OCI-M2 (cell line): ENCODE results near the gene MEIOB.

Source experiments
- DNase-seq: peaks from one replicate; lab custom pipeline; 2025; ENCODE audit not compliant: unreplicated experiment; lab: John Stamatoyannopoulos, UW

Gene MEIOB

DNA sequence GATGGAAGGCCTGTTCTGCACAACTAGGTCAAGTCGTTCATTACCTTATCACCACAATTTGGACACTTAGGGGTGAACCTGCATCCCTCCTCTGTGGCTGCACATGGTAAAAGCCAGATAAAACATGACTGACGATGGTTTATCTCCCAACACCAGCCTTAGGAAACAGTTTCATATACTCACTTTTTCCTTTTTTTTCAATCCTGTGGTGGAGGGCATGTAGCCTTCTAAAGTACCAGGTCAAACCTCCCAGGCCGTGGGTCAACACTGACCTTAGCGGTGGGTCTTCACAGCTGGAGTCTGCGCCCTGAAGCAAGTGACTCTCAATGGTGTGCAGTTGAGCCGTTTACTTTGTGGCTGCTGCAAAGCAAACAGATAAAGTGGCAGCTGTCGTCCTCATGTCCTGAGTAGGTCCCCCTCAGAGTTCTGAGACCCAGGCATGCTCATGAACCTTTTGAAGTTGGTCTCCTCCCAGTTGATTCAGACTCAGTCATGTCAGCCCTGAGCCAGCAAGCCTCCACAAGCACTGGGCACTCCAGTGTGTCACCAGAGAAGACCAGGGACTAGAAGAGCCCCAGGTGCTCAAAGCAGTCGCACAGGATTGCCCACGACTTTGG lies 39.0 kb downstream of the MEIOB start:
- peak; percentile 42 for DNase-seq

DNA sequence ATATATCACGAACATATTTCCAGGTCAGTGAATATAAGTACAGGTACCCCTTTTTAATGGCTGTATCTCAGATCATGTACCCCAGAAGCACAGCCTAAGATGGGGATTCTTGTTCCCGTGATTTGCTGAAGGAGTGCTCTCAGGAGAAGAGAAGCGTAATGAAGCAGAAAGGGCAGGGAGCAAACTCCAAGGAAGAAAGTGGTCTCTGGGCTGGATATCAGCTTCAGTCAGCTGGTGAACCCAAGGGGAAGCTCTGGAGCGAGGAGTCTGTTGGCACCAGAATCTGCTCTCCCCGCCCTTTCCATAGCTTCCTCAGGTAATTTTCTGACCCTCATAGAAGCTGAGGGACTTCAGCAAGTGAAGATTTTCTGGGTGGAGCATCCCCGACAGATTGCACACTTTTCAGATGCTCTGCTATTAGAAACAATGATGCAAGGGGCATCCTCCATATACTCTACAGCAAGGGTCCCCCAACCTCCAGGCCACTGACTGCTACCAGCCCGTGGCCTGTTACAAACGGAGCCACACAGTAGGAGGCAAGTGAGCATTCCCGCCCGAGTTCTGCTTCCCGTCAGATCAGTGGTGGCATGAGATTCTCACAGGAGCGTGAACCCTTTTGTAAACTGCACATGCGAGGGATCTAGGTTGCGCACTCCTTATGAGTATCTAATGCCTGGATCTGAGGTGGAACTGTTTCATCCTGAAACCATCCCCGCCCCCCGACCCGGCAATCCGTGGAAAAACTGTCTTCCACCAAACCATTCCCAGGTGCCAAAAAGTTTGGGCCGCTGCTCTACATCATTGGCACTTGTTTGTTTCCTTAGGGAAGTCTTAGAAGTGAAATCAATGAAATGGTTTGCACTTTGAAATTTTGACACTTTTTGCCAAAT lies 40.5 kb downstream of the MEIOB start:
- no peak for DNase-seq

DNA sequence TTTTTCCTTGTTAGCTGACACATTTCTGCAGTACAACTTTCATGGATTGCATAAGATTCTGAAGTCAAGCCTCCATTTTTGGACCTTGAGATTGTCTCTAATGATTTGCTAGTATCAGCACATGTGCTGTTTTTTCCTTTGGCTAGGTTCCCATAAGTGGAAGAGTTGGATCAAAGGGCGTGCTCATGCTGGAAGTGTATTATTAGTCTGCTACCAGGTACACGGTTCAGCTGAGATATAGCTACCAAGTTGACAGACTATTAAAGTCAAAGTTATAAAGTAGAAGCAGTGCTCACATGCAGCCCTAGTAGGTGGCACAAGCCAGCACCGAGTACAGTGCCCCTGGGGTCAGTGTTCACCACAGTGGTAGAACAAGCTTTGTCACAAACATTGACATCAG lies 41.8 kb downstream of the MEIOB start:
- DNase-seq: no peak

DNA sequence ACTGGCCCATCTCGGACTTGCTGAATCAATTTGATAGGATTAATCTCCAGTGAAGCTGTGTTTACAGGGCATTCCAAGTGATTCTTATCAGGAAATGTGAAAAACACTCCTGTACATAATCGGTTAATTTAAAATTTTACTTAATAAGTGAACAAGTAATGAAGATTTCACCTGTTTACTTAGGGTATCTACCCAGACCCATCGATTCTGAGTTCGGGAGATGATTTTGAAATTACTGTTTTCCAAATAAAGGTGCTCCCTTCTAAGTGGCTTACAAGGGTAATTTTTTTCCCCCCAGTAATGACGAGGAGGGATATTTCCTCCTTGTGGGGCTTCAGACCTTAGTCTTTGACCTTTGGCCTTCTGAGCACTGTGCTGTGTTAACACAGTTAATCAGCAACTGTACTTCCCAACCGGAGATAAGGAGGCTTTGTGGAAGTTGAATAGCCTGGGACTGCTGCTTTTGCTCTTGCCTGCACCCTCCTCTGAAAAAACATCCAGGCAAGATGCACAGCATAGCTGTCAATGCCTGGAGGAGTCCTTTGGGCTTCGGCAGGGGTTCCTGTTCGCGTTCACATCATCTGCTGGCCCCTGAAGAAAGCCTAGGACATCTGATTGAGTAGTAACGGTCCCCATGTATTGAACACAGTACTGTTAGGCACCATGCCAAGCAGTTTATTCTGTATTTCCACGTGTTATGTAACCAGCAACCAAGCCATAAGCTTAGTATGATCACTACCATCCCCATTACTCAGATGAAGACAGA lies 43.1 kb downstream of the MEIOB start:
- DNase-seq: no peak

DNA sequence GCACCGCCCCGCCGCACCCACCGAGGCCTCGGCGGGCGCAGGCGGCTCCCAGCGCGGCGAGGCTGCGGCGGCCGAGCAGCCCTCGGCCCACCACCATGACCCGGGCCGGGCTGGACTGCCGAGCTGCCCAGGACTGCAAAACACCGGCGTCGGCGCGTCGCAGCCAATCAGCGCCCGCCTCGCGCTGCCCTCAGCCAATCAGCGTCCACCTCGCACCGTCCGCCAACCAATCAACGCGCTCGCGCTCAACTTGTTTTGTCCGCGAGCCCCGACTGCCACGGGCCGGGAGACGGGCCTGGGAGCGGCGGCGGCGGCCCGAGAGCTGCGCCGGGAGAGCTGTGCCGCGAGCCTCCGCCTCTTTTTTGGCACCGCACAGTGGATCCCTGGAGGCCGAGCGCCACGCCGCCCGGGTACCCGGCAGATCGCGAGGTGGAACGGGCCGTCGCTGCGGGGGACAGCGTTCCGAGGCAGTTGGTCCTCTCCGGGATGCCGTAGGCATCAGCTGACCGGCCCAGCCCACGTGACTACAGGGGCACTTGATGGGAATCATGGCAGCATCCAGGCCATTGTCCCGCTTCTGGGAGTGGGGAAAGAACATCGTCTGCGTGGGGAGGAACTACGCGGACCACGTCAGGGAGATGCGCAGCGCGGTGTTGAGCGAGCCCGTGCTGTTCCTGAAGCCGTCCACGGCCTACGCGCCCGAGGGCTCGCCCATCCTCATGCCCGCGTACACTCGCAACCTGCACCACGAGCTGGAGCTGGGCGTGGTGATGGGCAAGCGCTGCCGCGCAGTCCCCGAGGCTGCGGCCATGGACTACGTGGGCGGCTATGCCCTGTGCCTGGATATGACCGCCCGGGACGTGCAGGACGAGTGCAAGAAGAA lies 45.0 kb downstream of the MEIOB start, which contains the start of the genes FAHD1 and HAGH:
Gene FAHD1, plus strand, starts transcription at position 516 of the 883 bp plus-strand sequence. Its CDS starts 33 bp downstream, at position 549.
Gene HAGH, minus strand, starts transcription at position 135 of the 883 bp plus-strand sequence. Its CDS starts 38 bp downstream, at position 97.
- DNase-seq: peak; percentile 61

DNA sequence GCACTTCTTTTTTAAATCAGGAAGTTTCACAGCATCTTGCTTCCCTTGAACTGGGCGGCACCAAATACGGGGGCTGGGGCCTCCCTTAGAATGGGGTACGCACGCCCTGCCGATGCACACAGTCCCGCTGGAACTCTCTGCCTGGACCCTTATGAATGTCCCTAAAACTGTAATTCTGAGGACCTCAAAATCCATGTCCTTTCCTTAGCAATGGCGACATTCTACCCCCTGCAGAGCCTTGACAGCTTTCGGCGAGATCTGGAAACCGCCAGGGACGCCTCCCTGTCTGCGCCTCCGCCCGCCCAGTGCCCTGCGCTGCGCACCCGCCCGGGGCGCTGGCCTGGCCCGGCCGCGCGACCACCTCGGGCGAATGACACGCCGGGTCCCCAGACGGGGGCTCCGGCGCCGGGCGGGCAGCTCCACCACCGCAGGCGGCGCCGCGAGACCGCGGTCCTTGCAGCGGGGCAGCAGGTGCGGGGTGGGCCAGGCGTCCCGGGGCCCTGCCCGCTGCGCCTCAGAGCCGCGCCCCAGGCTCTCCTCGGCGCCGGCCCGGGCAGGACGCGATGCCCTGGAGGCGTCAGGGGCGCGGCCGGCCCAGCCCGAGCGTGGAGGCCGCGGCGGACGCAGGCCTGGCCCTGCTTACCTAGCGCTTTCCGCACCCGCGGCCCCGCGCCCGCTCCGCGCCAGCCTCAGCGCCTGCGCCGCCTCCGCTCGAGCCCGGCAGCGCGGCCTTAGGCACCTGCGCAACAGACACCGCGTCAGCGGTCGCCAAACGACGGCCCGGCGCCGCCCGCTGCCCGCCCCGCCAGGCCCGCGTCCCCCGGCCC lies 45.9 kb downstream of the MEIOB start:
- DNase-seq: no peak

DNA sequence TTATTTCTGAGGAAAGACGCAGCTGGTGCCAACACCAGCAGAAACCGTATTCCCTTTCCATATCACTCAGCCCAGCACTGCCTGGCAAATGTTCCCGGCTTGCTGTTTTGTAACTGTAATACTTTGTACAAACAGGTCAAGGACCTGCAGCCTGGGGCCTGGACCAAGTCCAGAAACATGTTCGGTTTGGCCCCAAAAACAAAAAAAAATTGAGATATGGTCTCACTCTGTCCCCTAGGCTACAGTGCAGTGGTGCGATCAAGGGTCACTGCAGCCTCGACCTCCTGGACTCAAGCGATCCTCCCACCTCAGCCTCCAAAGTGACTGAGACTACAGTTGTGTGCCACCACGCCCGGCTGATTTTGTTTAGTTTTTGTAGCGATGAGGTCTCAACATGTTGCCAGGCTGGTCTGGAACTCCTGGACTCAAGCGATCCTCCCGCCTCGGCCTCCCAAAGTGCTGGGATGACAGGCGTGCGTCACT lies 46.5 kb downstream of the MEIOB start:
- DNase-seq: no peak

DNA sequence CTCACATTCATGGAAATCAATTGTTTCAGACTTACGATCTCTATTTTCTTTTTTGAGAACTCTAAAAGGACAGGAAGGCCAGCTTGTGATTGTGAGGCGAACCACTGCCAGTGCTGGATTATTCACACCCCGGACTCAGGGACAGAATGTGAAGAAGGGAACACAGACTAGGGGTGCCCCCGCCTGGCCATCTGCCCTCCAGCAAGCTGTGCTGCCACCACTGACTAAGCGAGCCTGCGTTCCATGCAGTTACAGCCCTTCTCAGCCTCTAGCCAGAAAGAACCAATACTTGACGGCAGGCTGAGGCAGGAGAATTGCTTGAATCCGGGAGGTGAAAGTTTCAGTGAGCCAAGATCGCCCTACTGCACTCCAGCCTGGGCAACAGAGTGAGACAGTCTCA lies 48.1 kb downstream of the MEIOB start:
- DNase-seq: no peak

DNA sequence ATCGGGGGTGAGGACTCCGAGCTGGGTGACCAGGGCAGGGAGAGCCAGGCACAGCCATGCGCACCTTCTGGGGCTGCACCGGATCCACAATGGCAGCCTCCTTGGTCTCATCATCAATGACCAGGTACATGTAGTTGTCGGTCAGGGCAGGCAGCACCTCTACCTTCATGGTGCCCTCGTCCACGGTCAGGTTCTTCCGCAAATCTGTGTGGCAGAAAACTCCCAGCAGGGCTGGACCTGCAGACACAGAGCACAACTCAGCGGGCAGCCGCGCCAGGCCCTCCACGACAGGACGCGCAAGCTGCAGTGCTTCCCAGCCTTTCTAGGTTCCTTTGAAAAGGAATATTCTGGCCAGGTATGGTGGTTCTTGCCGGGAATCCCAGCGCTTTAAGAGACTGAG lies 49.2 kb downstream of the MEIOB start:
- DNase-seq: no peak

DNA sequence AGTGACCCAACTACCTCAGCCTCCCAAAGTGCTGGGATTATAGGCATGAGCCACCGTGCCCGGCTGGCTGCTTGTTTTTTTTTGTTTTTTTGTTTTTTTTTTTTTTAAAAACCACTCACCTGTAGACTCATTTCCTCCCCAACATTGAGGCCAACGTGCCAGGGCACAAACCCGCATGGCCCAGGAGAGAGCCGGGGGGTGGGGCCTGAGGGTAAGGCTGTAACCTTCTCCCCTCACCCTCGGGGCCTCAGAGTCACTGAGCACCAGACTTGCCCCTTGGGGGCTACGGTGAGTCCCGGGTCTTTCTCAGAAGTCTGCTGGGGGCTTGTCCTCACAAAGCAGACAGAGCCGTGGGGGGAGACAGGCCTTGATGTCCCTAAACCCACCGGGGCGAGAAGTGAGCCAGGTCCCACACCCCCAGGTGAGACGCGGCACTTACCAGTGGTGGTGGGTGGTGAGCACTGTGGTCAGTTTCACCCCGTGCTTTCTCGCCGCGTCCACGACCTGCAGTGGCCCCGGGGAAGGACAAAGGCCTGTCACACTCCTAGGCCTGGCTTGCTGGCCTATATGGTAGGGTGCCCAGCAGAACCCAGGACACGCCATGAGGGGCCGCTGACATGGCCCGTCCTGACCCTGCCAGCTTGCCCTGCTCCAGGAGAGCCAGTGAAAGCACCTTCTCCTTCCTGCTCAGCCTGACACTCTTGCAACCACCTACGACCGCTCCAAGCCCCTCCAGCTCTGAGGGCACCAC lies 49.9 kb downstream of the MEIOB start:
- DNase-seq: no peak

DNA sequence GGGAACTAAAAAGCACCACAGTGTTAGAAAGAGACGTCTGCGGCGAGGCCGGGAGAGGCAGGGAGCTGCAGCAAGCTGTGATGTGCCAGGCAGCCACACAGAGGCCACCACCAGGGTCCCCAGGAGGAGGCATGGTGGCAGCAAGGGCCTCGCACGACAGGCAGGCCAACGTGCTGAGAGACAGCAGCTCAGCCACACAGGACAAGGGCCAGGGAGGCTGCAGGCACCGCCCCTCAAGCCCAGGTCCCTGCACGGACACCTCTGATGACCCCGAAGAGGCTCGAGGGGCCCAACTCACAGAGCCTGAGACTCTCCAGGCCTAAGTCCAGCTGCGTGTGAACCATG lies 51.0 kb downstream of the MEIOB start:
- no peak for DNase-seq

DNA sequence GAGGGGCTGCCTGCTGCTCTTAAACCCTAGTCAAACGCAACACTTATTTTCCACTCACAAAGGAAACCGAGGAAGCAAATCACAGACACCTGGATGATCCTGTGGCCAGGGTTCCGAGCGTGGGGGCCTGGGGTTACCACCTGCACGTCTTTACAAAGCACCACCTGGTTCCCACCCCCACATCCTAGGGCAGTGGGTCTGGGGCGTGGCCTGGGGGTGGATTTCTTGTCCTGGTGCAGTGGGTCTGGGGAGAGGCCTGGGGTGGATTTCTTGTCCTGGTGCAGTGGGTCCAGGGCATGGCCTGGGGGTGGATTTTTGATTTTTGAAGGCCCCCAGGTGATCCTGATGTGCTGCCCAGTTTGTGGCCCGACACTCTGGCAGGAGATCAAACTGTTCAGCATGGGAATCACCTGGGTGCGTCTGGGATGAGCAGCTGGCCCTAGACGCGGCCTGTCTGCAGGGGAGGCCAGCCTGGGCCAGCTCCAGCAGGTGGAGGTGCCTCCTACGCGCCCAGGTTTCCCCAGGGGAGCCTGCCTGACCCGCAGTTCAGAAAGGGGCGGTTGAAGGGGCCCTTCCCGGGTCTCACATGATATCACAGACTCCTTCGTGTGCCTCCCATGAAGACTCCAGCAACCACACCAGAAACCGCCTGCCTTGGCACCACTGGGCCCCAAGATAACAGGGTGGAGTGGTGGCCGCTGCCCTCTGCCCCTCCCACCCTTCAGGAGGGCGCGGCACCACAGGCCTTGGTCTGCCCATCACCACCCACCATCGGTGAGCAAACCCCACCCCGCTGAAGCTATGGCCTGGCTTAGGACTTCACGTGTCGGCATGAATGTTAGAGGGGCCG lies 51.6 kb downstream of the MEIOB start:
- DNase-seq: no peak

DNA sequence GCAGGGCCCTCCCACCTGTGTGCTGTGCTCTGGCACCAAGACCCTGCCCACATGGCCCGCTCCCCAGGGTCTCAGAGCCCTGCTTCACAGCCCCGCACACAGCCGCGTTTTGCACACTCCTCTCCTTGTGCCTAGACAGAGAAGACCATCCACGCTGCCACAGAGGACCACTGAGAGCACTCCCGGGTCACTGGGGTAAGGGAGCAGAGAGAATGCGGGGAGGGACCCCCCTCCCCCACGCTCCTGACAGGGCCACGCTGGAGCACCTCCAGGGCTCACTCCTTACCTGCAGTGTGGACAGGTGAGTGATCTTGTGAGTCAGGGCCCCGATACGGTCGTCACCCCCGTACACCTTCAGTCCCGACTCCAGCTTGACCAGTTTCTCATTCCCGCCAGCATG lies 52.4 kb downstream of the MEIOB start:
- no peak for DNase-seq

DNA sequence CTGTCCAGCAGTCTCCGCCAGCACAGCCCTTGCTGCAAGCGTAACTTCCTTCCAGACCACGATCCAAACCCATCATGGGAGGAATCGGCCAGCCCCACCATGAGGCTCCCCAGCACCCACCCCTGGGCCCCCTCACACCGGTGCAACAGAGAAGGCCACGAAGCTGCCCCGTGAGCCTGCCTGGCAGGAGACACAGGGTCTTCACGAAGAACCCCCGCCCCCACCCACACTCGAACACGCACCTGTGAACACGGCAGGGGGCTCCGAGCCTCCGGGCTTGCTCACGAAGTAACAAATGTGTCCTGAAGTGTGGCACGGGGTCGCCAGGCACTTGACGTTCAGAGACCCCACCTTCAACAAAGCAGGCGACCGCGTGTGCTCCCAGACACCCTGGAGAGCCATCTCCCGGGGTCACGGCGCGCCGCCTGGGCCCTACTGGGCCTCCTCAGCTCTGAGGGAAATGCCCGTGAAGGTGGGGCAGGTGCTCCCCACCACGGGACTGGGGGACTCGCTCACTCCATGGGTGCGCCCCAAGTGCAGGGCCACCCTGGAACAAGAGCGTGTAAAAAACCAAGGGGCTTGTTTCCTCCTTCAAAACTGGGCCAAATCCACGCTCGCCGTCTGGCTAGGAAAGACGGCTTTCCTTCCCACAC lies 53.0 kb downstream of the MEIOB start:
- no peak for DNase-seq

DNA sequence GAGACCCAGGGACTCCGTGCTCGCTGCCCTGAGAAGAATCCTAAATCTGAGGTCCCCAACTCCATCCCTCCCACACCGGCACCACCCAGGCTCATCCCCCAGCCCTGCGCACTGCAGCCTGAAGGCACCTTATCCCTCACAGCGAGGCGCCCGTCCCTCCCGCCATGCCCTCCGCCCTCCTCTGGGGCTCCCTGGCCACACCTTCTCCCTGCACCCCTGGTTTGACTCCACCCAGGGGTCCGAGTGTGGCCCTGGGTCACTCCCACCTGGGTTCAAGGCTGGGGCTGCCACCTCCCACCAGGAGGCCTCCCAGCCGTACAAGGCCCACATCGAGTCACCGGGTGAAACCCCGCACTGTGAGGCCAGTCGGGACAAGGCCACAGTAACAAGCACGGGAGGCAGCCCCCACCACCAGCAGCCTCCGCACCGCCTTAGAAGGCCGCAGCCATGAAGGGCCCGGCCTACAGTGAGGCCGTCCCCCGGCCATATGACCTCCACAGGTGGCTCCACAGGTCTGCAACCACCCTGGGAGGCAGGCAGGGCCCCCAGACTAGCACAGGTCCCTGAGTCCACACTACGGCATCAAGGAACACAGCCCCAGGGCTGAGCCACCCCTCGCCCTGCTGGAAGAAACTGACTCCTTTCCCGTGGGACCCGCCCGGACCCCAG lies 53.6 kb downstream of the MEIOB start:
- DNase-seq: no peak

DNA sequence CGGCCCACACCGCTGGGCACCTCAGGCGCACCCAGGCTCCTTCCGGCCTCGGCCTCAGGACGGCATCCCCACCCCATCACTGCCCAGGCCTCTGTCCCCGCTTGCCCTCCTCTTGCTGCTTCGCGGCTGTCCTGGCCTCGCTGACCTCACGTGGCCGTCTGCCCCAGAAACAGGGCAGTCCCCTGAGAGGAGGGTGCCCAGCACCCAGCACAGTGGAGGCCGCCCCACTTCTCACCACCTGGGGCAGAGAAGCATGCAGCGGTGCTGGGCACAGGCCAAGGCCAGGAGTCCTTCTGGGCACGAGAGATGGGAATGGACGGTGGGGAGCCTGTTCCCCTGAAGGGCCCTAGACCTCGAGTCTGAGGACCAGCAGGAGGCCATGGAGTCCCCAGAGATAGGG lies 54.2 kb downstream of the MEIOB start:
- DNase-seq: no peak

DNA sequence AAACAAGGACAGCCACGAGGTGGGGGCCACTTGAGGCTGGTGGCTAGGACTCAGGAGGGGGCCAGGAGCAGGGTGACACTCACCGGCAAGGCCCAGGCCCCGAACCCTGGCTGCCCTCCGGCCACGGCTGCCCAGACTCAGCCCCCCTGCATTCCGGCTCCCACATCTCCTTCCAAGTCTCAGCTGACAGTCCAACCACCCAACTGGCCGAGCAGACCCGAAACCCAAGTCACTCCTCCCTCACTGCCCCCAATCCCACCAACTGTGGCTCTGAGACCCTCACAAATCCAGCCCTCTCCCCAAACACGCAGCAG lies 54.7 kb downstream of the MEIOB start:
- no peak for DNase-seq
